ENCODE results near the gene C1QTNF9B.
"Not testable (repeated sequence)": the region's sequence is repeated elsewhere in the genome, so short reads cannot be mapped to it uniquely, and the experiment has no call there.

Gene C1QTNF9B

DNA sequence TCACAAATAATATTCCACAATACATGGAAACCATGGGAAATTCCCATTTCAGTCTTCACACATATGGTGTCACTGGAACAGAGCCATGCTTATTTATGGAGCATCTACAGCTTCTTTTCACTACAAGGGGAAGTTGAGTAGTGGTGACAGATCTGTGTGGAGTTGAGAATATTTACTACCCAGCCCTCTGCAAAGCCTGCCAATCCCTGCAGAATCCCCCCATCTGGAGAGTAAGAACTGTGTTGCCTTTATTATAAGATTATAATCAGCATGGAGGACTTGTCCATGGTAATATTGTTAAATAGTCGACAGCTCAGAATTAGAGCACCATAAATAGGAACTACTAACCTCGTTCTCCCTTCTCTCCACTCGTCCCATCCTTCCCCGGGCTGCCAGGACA lies 3.5 kb downstream of the C1QTNF9B start:
- DNase-seq, result not testable (repeated sequence)

DNA sequence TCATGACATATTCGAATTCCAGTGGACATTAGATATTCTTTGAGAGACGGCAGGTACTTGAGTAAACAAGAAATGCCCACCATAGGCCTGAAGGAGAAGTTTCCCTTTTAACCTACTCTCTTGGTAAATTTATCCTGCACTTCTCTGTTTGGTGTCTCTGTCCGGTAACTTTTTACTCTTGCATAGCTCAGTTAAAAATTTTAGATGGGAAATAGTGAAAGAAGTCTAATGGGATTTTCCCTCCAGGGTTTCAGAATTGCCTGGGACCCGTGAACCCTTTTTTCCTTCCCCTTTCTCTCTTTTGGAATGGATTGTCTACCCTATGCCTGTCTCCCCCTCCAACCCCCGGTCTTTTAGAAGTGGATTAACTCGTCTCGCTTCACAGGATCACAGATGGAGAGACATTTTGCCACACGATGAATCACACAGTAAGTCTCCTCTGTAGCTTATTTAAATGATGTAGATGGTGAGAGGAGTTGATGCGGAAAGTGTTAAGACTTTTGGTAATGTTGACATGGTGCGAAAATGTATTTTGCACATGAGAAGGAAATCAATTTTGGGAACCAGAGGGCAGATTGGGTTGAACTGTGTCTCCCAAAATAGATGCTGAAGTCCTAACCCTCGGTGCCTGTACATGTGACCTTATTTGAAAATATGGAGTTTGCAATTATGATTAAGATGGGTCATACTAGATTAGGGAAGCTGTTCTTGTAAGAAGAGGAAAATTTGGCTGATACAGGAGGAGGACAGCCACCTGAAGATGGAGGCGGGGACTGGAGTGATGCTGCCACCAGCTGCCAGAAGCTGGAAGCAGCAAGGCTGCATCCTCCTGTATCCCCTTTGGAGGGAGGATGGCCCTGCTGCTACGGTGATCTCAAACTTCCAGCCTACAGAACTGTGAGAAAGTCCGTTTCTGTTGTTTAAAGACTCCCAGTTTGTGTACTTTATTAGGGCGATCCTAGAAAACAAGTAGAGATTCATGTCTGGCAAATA lies 7.4 kb downstream of the C1QTNF9B start:
- no peak for DNase-seq

DNA sequence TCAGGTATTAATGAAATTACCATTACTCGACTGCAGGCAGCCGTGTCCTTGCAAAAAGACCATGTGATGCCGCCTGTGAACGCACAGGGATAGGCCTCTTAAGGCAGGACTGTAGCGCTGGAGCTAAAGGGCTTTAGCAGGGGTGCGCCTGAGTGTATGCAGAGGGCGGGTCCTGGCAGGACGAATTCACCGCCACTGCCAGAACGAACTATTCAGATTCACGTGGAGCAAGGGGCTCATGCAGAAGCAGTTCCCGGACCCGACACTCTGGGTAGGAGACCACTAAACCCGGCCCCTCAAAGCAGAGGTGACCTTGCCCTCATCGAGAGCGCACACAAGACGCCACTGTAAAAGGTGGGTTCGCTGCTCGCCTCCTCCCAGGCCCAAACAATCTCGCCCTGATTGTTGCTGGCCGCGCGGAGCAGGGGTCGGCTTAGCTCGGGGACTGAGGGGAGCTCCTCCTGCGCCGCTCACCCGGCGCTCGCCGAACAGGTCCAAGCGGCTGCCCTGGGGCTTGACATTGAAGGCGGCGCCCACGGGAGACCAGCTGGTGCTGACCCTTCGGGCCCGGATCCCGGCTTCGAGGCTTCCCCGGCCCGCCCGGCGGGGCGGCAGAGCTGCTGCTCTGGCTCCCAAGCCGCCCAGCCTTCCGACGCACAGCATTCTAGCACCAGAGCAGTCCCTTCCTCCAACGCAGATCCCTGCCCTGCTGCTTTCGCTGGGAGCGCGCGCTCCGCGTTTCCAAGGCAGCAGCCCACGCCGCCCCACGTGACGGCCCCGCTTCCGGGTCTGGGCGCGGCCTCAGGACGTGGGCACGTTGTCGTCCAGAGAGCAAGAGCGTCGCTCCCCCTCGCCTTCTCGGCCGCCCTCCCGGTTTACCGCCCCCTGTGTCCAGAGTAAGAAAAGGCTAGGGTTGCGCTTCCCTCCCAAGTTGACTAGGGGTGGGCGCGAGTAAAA lies 8.4 kb downstream of the C1QTNF9B start, which contains the start of gene MIPEP:
Gene MIPEP (minus strand): TSS at position 743 of the 957 bp plus-strand sequence. CDS start 80 bp downstream, at position 663.
- peak; percentile 93 for DNase-seq

DNA sequence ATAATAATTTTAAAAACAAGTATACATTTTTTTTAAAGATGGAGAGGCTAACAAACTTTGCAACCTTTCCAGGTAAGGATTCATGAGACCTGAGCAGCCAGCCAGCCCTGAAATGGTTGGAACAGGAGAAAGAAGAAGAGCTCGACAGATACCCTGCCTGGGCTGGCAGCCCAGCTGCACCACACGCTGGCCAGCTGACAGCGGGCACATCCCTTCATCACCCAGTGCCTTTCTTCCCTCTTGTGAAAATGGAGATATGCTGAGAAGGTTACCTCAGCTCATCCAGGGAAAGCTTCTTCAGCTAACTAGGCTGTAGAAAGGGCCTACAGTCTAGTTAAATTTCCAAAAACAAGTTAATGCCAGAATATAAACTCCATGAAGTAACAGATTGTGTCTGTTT lies 12.9 kb downstream of the C1QTNF9B start:
- not testable (repeated sequence) for DNase-seq

DNA sequence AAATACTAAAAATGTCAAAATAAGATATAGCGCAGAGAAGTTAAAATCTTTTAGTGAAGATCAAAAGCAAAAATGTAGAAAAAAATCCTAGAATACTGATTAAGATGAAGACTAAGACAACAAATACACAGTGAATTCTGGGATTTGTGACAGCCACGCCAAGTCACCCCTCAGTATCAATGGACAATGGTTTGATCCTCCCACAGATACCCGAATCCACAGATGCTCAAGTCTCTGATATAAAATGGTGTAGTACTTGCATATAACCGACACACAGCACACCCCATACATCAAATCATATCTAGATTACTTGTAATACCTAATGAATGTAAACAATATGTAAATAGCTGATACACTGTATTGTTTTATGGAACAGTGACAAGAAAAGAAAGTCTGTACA lies 14.0 kb downstream of the C1QTNF9B start:
- no peak for DNase-seq

DNA sequence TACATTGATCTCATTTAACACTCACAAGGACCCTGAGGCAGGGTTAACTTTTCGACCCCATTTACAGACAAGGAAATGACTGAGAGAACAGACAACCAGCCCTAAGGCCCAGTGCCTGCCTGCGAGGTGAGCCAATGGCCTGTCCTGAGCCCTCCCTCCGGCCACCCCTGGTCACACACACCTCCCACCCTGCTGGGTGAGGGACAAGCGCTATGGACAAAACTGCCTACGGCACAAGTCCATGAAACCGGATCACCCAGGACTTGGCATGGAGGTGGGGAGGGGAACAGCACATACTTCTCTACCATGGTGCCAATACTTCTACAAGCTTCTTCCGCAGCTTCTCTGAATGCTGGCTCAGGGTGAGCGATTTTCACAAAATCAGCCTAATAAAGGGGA lies 15.9 kb downstream of the C1QTNF9B start:
- DNase-seq, result not testable (repeated sequence)

DNA sequence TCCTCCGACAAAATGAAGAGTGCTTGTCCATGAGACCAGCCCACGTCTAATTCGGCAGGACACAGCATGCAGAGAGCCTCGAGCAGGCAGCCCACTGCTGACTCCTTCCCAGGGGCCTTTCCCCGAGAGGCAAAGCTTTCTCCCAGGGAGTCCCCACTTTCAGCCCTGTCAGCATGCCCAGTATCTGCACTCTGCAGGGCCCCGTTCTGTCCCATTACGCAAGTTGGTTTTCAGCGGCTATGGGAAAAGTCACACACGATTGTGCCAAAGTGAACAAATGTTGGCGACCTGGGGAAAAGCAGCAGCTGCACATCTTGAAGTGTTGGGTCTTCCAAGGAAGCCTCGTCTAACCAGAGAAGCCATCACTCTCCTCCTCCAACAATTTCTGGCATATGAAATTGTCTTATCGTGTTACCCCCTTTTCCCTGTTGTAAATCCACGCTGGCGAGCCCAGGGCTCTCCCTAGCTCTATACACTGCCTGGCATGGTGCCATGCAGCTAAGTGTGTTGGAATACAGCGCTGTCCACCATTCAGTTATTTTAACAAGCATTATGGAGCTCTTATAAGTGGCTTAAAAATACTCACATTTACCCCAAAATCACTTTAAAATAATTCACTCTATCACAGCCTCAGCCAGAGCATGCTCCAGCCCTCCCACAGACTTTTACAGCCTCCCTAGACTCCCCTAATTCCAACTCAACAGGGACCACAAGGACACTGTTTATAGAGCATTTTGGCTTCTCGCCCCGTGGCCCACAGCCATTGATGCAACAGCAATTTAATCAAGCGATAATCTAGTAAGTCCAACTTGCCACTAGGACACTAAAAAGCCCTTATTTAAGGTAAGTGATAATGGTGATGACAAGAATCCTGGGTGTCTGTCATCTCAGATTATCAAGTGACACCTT lies 16.6 kb downstream of the C1QTNF9B start:
- not testable (repeated sequence) for DNase-seq

DNA sequence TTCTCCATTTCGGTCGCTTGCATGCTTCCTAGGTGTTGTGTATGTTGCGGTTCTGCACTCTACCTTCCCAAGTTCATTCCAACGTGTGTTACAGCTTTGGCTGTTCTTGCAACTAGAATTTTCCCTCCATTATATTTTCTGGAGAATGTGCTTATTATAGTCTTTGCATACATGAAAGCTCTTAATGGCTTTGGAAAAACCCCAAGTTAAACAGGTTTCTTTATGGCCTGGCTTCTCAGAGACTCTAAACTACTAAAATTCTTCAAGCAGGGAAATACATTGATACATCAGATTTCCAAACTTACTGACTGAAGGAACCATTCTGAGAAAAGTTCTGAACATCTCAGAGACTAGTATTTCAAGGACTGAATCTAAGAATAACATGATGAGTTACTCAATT lies 20.0 kb downstream of the C1QTNF9B start:
- no peak for DNase-seq

DNA sequence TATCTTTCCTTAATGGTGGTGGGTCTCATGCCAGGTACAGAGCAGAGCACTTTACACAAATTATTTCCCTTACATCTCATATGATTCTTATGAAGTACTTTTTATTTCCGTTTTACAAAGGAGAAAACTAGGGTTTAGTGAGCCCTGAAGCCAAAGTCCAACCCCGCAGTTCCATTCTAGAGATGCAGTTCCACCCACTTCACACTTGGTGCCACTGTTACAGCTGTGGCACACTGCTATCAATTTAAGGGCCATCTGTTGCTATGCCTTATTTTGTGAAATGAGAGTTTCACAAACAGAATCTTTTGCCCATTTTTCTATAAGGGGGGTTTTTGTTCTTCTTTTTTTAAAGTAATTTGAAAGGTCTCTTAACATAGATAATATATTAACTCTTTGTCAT lies 21.0 kb downstream of the C1QTNF9B start:
- DNase-seq, result no peak

DNA sequence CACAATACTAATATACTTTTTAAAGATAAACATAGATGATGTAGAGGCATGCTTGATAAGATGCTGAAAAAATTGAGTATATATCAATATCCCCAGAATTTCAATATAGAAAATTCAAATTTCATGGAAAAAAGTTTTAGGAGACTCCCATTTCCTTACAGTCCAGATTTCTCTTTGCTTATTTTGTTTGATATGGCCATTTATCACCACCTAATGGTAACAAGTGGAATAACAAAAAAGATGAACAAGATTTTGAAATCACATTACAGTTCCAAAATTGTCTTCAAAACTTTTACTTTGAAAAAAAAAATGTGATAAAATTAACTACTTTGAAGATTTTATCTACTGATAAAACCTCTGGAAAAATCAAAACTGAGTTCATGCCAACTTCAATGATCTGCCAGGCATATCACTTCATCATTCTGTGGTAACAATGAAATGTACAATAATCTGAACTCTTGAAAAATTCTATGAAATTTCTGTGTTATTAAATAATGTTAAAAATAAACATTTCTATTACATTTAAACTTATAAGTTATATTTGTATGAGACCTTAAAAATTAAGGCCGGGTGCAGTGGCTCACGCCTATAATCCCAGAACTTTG lies 25.6 kb downstream of the C1QTNF9B start:
- no peak for DNase-seq

DNA sequence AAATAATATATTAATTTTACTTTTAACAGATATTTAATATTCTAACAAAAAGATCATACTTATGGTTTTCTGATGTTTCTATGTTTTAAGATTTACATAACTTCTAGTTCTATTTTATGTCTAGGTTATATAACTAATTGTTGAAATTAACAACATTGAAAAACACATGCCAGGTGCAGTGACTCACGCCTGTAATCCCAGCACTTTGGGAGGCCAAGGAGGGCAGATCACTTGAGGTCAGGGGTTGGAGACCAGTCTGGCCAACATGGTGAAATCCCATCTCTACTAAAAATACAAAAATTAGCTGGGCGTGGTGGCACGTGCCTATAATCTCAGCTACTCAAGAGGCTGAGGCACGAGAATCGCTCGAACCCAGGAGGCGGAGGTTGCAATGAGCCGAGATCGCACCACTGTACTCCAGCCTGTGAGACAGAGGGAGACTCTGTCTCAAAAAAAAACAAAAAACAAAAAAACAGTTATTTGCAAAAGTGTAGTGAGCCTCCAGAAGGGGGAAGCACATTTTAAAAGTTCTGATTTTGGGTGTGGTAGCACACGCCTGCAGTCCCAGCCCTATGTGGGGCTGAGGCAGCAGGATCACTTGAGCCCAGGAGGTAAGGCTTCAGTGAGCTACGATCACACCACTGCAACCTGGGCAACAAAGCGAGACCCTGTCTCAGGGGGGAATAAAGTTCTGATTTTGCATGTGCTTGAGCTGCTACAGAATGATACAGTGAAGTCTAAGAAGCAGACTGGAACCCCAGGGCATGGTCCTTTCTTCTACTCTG lies 26.8 kb downstream of the C1QTNF9B start:
- no peak for DNase-seq

DNA sequence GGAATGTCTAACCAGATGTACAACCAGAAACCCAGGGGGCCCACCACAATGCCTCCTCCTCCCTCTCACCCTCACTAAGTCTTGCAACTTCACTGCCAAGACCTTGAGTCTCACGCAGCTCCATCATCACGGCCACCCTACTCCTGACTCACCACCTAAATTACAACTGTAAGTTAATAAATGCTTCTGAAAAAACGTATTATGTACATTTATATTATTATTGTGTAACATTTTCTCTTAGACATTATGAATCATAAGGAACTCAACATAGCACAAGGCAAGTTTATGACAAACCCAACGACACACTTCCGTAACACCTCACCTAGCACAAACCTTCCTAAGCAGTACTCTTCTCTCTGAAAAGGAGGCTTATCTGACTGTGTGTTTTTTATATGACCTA lies 28.8 kb downstream of the C1QTNF9B start:
- no peak for DNase-seq

DNA sequence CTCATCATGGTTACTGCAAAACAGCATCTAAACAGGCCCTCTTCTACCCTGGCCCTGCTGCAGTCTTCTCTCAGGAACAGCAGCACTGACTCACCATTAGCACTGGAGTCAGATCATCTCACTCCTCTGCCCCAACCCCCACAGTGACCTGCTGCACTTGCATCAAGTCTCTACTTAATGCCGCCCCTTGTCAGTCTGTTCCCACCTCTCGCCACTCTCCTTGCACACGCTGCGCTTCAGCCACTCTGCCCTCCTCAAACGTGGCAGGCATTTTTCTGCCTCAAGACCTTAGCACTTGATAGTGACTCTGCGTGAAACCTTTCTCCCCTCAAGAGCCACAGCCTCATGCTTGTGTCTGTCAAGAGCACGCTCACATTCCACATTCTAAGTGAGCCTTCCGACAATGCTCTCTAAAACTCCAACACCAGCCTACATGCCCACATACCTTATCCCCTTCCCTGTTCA lies 30.2 kb downstream of the C1QTNF9B start:
- DNase-seq, result no peak

DNA sequence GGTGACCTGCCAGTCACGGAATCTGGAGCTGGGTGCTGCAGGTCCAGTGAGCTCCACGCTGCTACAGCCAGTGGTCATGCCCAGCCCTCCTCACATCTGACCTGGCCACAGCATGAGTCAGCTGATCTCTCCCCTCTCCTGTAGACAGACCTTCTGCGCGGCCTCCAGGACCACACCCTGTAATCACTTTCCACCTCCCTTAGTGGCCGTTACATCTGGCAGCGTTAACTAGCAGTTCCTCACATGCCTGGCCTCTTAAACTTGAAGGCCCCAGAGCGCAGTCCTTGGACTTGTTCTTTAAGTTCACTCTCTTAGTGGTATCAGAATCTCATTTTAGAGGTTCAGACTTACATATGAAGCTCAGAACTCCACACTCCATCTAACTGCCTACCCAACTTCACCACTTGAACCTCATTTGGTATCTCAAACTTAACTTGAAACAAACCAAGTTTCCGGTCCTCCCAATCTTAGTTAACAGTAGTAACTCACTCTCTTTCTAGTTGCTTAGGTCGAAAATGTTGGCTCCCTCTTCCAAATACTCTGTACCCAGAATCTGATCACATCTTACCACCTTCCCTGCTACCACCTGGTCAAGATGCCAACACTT lies 30.8 kb downstream of the C1QTNF9B start:
- no peak for DNase-seq

DNA sequence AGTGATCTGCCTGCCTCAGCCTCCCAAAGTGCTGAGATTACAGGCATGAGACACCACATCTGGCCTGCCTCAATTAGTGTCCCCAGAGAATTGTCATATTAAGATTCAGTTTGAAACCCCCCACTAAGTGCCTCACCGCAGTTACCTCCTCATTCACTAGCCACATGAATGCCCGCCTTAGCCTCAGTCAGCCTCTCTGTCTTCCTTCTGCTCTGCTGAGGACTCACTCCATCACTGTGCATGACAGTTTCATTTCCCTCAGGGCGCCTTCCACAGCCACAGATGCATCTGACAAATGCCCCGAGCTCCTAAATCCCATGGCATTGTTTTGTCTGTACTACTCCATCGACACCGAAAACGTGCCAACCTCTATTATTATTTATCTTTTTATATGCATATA lies 31.4 kb downstream of the C1QTNF9B start:
- no peak for DNase-seq

DNA sequence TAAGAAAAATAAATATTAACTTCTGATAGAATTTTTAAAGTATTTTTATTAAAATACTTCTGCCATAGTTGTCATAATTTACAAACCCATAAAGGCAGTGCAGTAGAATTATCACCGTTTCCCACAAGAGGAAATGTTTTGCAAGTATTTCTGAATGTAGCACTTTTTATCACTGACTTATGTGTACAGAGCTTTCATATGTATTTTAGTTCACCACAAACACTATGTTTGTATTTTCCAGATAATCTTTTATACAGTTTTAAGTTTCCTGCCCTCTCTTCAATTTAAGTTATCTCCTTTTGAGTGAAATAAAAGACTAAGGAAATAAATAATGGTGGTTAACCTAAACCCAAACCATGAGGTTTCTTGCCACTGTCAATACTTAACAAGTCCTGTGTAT lies 32.3 kb downstream of the C1QTNF9B start:
- no peak for DNase-seq

DNA sequence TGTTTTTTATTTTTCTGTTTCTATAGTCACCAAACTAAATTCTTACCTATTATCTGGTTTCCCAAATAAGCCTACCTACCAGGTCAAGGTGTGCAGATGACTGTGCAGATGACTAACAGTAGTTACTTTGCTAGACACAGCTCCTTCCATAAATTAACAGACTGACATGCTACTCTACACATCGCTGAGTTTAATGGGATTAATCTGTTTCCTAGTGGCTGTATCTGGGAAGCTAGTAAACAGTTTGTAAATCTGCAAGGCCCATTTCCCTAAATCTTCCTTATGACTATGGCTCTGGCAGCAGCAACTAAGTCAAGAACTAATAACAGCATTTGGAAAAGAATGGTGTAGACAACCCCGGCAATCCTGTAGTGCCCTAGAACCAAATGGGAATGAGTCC lies 36.0 kb downstream of the C1QTNF9B start:
- no peak for DNase-seq

DNA sequence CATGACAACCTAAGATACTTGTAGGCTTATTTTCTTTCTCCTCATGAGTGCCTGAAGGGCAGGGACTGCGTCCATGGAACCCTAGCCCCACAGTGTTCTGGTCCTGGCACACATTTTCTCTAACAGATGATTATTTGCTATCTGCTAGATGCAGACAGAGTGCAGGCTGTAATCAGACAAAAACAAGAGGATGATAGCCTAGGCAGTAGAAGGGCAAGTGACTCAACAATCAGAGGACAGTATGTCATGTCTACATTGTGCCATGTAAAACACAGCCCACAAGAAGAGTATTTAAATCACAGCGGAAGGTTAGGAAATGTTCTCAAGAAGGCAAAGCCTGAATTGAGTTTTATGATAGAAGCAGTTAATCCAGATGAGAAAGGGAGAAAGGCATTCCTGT lies 37.4 kb downstream of the C1QTNF9B start:
- DNase-seq, result no peak

DNA sequence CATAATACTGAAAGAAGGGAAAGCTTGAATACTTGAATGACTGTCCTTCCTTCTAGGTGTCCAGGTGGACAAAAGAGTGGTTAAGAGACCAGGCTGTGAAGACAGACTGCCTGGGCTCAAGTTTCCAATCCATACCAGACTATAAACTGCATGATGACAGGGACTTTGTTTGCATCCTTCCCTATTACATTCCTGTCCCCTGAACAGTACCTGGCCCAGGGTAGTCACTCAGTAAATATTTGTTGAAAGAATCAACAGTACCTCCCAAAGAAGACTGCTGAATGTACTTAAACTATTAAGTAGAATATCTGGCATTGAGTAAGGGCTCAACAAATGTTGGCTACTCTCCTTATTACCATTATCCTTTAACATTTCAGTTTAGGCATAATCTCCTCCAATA lies 37.8 kb downstream of the C1QTNF9B start:
- DNase-seq, result no peak

DNA sequence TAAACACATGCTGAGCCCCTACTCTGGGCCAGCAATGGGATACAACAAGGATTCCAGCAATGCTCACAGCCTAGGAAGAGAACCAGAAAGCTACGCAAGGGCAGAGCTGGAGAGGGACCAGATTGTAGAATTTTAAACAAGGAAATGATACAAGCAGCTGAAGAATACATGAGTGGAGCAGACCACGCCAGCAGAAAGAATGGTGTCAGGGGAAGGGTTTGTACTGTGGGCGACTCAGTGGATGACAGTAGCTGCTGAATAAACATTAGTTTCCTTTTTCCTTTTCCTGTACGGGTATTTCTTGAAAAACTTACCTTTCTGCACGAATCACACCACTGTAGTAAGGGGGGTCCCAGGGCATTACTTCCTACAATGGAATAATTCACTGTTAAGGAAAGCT lies 38.8 kb downstream of the C1QTNF9B start:
- DNase-seq, result no peak

Measured in stimulated activated CD4-positive, alpha-beta T cell treated with anti-CD3 and anti-CD28 coated beads, Interleukin-4, amount 100 ng/mL, for 24 hours (primary cell).